ENCODE data around the gene CD79A. TPM values are rescaled to one million over a fixed set of nuclear protein-coding genes. Genes with fewer than 3 reads are reported as not detected.

CD79A gene
- total RNA-seq, 4 donors from 2014 or later, result 0.22 to 1.5 TPM; not detected in 2

DNA sequence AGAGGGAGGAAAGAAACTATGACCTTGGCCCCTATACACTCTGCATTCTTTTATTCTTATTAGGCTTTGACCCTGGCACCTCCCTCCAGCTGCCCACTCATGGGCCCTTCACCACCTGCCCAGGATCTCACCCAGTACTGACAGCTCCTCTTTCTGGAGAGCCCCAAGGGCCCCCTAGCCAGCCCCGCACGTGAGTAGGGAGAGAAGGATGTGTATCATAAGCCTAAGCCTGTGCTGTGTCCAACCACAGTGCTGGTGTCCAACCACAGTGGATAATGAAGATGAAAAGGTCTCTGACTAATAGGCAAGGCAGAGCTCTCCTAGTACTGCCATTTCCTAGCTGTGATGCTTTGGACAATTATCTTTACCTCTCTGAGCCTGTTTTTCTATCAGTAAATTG, 28.0 kb upstream of the CD79A start:
- intact Hi-C loops (cut with DNase I), result no loop called here
- no peaks in the 10 kb centered on the region for H3K36me3 ChIP-seq
- no peaks in the 10 kb centered on the region for H3K9me3 ChIP-seq
- H3K27me3 ChIP-seq, result no peaks in the 10 kb centered on the region
- DNase-seq, result no peak
- H3K4me1 ChIP-seq, result no peaks in the 10 kb centered on the region
- WGBS, 2 donors, result 77 to 83% methylated on average over 2 of the region's 2 CpGs
- no peak overlapping the region for H3K4me3 ChIP-seq (replicated peaks in 1 of 3)
- TF ChIP-seq, protein P1, sequence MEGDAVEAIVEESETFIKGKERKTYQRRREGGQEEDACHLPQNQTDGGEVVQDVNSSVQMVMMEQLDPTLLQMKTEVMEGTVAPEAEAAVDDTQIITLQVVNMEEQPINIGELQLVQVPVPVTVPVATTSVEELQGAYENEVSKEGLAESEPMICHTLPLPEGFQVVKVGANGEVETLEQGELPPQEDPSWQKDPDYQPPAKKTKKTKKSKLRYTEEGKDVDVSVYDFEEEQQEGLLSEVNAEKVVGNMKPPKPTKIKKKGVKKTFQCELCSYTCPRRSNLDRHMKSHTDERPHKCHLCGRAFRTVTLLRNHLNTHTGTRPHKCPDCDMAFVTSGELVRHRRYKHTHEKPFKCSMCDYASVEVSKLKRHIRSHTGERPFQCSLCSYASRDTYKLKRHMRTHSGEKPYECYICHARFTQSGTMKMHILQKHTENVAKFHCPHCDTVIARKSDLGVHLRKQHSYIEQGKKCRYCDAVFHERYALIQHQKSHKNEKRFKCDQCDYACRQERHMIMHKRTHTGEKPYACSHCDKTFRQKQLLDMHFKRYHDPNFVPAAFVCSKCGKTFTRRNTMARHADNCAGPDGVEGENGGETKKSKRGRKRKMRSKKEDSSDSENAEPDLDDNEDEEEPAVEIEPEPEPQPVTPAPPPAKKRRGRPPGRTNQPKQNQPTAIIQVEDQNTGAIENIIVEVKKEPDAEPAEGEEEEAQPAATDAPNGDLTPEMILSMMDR (IDR thresholded peaks at IDR 0.05), result no peak
- no peak for TF ChIP-seq POLR2A (IDR thresholded peaks at IDR 0.05)
- no peak overlapping the region for H3K27ac ChIP-seq

DNA sequence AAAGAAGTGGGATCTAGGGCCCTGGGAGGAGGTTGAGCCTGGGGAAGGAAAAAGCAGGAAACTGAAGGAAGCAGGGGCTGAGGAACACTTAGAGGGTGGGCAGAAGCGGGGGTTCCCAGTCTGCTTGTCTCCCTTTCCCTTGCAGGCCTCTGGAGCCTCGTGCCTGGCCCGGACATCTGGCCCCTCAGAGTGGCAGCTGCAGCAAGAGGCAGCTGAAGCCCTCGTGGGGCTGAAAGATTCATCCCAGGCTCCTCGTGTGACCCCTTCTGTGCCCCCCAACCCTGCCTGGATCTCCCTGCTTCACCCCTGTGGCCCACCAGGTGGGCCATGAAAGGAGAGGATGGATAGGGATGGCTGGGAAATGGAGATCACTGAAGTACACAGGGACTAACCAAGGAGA, 26.7 kb upstream of the CD79A start:
- no peaks in the 10 kb centered on the region for H3K9me3 ChIP-seq
- no peaks in the 10 kb centered on the region for H3K36me3 ChIP-seq
- no peak overlapping the region for H3K4me3 ChIP-seq (replicated peaks in 1 of 3)
- DNase-seq, result no peak
- WGBS, 2 donors, result 63 to 79% methylated on average over 5 of the region's 5 CpGs
- no peak for TF ChIP-seq POLR2A (IDR thresholded peaks at IDR 0.05)
- TF ChIP-seq, protein P1 (IDR thresholded peaks at IDR 0.05), result no peak
- no peaks in the 10 kb centered on the region for H3K4me1 ChIP-seq
- H3K27me3 ChIP-seq, result no peaks in the 10 kb centered on the region
- intact Hi-C loops (cut with DNase I), result no loop called here
- H3K27ac ChIP-seq, result no peak overlapping the region

DNA sequence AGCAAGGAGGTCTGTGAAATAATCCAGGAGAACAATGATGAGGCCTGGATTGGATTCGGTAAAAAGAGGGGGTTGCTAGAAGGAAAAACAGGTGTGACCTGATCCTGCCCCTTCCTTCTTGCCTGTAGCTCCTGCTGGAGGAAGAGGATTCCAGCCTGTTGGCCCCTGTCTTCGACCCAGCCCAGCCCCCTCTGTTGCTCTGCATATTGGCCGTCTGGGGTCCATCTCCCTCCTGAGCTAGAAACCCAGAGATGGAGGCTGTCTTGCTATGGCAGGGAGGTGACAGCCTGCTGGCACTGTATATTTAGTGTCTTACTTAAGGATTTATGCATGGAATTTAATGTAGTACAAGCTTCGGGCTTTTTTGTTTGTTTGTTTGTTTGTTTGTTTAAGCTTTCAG, 25.6 kb upstream of the CD79A start:
- intact Hi-C loops (cut with DNase I), result no loop called here
- H3K27ac ChIP-seq, result no peak overlapping the region
- H3K4me3 ChIP-seq (replicated peaks in 1 of 3), result no peak overlapping the region
- H3K36me3 ChIP-seq, result no peaks in the 10 kb centered on the region
- DNase-seq, result no peak
- 27 to 31% methylated on average over 4 of the region's 4 CpGs for WGBS, 2 donors
- H3K9me3 ChIP-seq, result no peaks in the 10 kb centered on the region
- no peak for TF ChIP-seq POLR2A (IDR thresholded peaks at IDR 0.05)
- TF ChIP-seq, protein P1 (IDR thresholded peaks at IDR 0.05), result no peak
- no peaks in the 10 kb centered on the region for H3K27me3 ChIP-seq
- no peaks in the 10 kb centered on the region for H3K4me1 ChIP-seq

DNA sequence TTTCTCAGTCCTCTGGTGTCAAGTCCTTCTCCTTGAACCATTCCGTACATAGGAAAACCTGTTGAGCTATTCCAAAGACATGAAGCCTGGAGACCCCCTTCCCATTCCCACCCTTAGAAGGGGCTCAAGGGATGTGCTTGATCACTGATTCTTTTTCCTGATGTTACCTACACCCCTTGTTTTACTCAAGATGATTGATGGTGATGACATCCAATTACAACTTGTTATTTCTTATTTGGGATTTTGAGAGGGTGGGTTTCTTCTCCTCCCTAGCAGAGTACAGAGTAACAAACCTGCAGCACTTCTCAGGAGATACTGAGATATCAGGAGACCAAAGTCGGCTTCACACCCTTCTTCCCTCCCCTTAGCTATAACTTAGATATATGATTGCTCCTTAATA, 23.7 kb upstream of the CD79A start:
- intact Hi-C loops (cut with DNase I), result no loop called here
- H3K4me1 ChIP-seq, result no peaks in the 10 kb centered on the region
- H3K27me3 ChIP-seq, result no peaks in the 10 kb centered on the region
- TF ChIP-seq, protein P1 (IDR thresholded peaks at IDR 0.05), result no peak
- no peak for TF ChIP-seq POLR2A (IDR thresholded peaks at IDR 0.05)
- no peak overlapping the region for H3K4me3 ChIP-seq (replicated peaks in 1 of 3)
- H3K36me3 ChIP-seq, result no peaks in the 10 kb centered on the region
- WGBS, 2 donors, result 48 to 65% methylated on average over 2 of the region's 2 CpGs
- no peak overlapping the region for H3K27ac ChIP-seq
- DNase-seq, result no peak
- H3K9me3 ChIP-seq, result no peaks in the 10 kb centered on the region

DNA sequence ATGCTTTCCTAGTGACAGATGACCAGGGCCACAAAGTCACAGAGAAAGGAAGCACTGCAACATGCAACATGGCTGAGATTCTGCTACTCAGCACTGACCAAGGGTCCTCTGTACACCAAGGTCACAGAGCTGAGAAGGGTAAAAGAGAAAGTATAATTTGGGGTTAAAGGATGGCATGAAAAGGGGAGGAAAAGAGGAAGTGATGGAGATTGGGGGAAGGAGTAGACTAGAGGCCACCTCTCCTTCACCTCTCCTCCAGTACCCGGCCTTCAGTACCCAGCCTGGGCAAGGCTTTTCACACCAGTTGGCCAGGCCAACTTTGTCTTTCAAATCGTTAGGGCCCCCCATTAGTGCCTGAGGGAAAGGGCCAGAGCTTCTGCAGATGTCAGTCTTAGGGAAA, 23.3 kb upstream of the CD79A start:
- DNase-seq, result no peak
- Histone ChIP-seq H3K4me3 (replicated peaks in 1 of 3) (no peak overlapping the region), H3K9me3 (no peaks in the 10 kb centered on the region), H3K27ac (no peak overlapping the region), H3K4me1 (no peaks in the 10 kb centered on the region), H3K36me3 (no peaks in the 10 kb centered on the region), H3K27me3 (no peaks in the 10 kb centered on the region)
- intact Hi-C loops (cut with DNase I), result no loop called here
- WGBS, 2 donors, result 59 to 63% methylated on average over 2 of the region's 2 CpGs
- TF ChIP-seq, protein P1 (IDR thresholded peaks at IDR 0.05), result no peak

Data from thyroid gland (tissue), 4 donors.